22Rv1 (cell line): ENCODE results near the gene CNGA3.

Source experiments
- CTCF ChIP-seq: fragments of 450-650 bp; IDR thresholded peaks from 2 replicates; pipeline ENCODE4 v1.5.1; 2017; ENCODE audit warnings: mild to moderate bottlenecking
- ZFX ChIP-seq: fragments of 450-650 bp; IDR thresholded peaks from 2 replicates; pipeline ENCODE4 v1.6.1; 2017; ENCODE audit warnings: antibody characterized with exemption, borderline replicate concordance

- TF ChIP-seq CTCF, result no peak
- TF ChIP-seq ZFX, result no peak
Observed at GRCh38 chr2:98395977-98396376, 49.7 kb downstream of the CNGA3 start.
